Fibroblast of lung (primary cell): ENCODE results near the gene PCDHAC1. TPM values are rescaled to one million over a fixed set of nuclear protein-coding genes. Genes with fewer than 3 reads are reported as not detected.

Source experiments
- DNase-seq, 2 donors: peaks; one replicate each; pipeline versions ENCODE4 v3.0.0 to v3.0.0-alpha.2; 2010; ENCODE audit warnings: low read depth in 2 of 2
- H2AFZ ChIP-seq: 2 replicates; pipeline ENCODE4 v1.5.1; 2012; ENCODE audit warnings: low read length, control low read depth, inconsistent platforms
- H3K27ac ChIP-seq: 2 replicates; pipeline ENCODE4 v1.5.1; 2011; ENCODE audit warnings: low read length, control low read depth; ENCODE audit not compliant: insufficient read depth
- H3K27me3 ChIP-seq: 2 replicates; pipeline ENCODE4 v1.5.1; 2011; ENCODE audit warnings: mild to moderate bottlenecking, low read length; ENCODE audit not compliant: control insufficient read depth, insufficient read depth
- H3K36me3 ChIP-seq: 2 replicates; pipeline ENCODE4 v1.5.1; 2011; ENCODE audit warnings: low read length; ENCODE audit not compliant: control insufficient read depth, insufficient read depth
- H3K4me1 ChIP-seq: 2 replicates; pipeline ENCODE4 v1.5.1; 2011; ENCODE audit warnings: low read length; ENCODE audit not compliant: control insufficient read depth, insufficient read depth; ENCODE audit errors: extremely low read depth
- H3K4me2 ChIP-seq: 2 replicates; pipeline ENCODE4 v1.5.1; 2011; ENCODE audit warnings: low read length, control low read depth; ENCODE audit not compliant: insufficient read depth; ENCODE audit errors: extremely low read depth
- H3K4me3 ChIP-seq, 4 experiments: fragments of 200-600 bp in 1 of 4; sonication (generic) in 1 of 4; replicated peaks in 1 of 4; 2 replicates each; pipeline ENCODE4 v1.5.1; 2011 to 2016; ENCODE audit warnings: low read length in 4 of 4, low read depth in 3 of 4, mild to moderate bottlenecking in 3 of 4, control low read depth in 2 of 4, inconsistent platforms in 1 of 4, mixed read lengths in 1 of 4; ENCODE audit not compliant: insufficient read depth in 1 of 4; ENCODE audit errors: control extremely low read depth in 1 of 4
- H3K79me2 ChIP-seq: 2 replicates; pipeline ENCODE4 v1.5.1; 2012; ENCODE audit warnings: mild to moderate bottlenecking, low read length, inconsistent platforms; ENCODE audit not compliant: control insufficient read depth, insufficient read depth
- H3K9ac ChIP-seq: 2 replicates; pipeline ENCODE4 v1.5.1; 2011; ENCODE audit warnings: mild to moderate bottlenecking, low read length, control low read depth; ENCODE audit not compliant: insufficient read depth
- H3K9me3 ChIP-seq: 2 replicates; pipeline ENCODE4 v1.5.1; 2012; ENCODE audit warnings: low read depth, low read length; ENCODE audit not compliant: control insufficient read depth, insufficient read depth
- H4K20me1 ChIP-seq: 2 replicates; pipeline ENCODE4 v1.5.1; 2011; ENCODE audit warnings: low read length; ENCODE audit not compliant: control insufficient read depth, insufficient read depth; ENCODE audit errors: extremely low read depth
- CTCF ChIP-seq, 2 donors: IDR thresholded peaks in 1 of 2; conservative IDR thresholded peaks in 1 of 2; 1 replicate in 1 of 2; 2 replicates in 1 of 2; pipeline ENCODE4 v1.5.1; 2011 to 2012; ENCODE audit warnings: low read length in 2 of 2, control low read depth in 1 of 2, inconsistent platforms in 1 of 2, low read depth in 1 of 2, mild to moderate bottlenecking in 1 of 2
- EZH2 ChIP-seq: IDR thresholded peaks from 2 replicates; pipeline ENCODE4 v1.5.1; 2012; ENCODE audit warnings: low read length, control low read depth, mild to moderate bottlenecking; ENCODE audit errors: missing control alignments
- polyA plus RNA-seq, 2 donors: library from polyadenylated mRNA; depleted of rRNA in 1 of 2; stranded (reverse) in 1 of 2; unstranded in 1 of 2; fragments of >200 nt; gene quantifications; 2 replicates each; pipeline ENCODE4 v1.2.1, GENCODE V29; 2011 to 2012; ENCODE audit warnings: missing spikeins in 1 of 2
- total RNA-seq: library from RNA; depleted of rRNA; stranded (reverse); fragments of >200 nt; gene quantifications from 2 replicates; pipeline ENCODE4 v1.2.1, GENCODE V29; 2014

The PCDHAC1 gene
- total and polyA plus RNA-seq, 2 donors (not counting 1 experiment from before 2014, with no cell fraction given): 0.14 to 0.66 TPM

GRCh38 chr5:140953234-140953633 lies 27.1 kb downstream of the PCDHAC1 start:
- TF ChIP-seq CTCF (conservative IDR thresholded peaks at IDR 0.05 in 1 of 2, IDR thresholded peaks at IDR 0.05 in 1 of 2; ENCODE audit: low read depth in 1 of 2, low read length in 2 of 2): no peak
- TF ChIP-seq EZH2: no peak
- Histone ChIP-seq H3K79me2 (no peaks in the 10 kb centered on the region), H3K27ac (no peak overlapping the region), H4K20me1 (no peaks in the 10 kb centered on the region), H3K4me1 (no peaks in the 10 kb centered on the region), H3K4me2 (no peak overlapping the region), H3K9me3 (no peaks in the 10 kb centered on the region), H3K27me3 (no peaks in the 10 kb centered on the region), H3K4me3 (no peak overlapping the region), H2AFZ (no peak overlapping the region), H3K9ac (no peak overlapping the region), H3K36me3 (no peaks in the 10 kb centered on the region)
- DNase-seq: no peak

GRCh38 chr5:140962190-140962589 lies 36.1 kb downstream of the PCDHAC1 start:
- no peak overlapping the region for H3K27ac ChIP-seq
- H3K4me1 ChIP-seq: no peaks in the 10 kb centered on the region
- H3K36me3 ChIP-seq: no peaks in the 10 kb centered on the region
- TF ChIP-seq CTCF (conservative IDR thresholded peaks at IDR 0.05 in 1 of 2, IDR thresholded peaks at IDR 0.05 in 1 of 2; ENCODE audit: low read depth in 1 of 2, low read length in 2 of 2) (no peak), EZH2 (no peak)
- no peak overlapping the region for H3K9ac ChIP-seq
- H3K9me3 ChIP-seq: no peaks in the 10 kb centered on the region
- H3K4me2 ChIP-seq: no peak overlapping the region
- no peaks in the 10 kb centered on the region for H3K79me2 ChIP-seq
- no peak for DNase-seq
- H4K20me1 ChIP-seq: no peaks in the 10 kb centered on the region
- H3K27me3 ChIP-seq: no peaks in the 10 kb centered on the region
- no peak overlapping the region for H2AFZ ChIP-seq
- H3K4me3 ChIP-seq: no peak overlapping the region

- Histone ChIP-seq H3K9ac (no peak overlapping the region), H3K4me1 (no peaks in the 10 kb centered on the region), H3K4me2 (no peak overlapping the region), H3K36me3 (no peaks in the 10 kb centered on the region), H3K79me2 (no peaks in the 10 kb centered on the region), H3K4me3 (no peak overlapping the region), H3K27me3 (no peaks in the 10 kb centered on the region), H3K27ac (no peak overlapping the region), H2AFZ (no peak overlapping the region), H3K9me3 (no peaks in the 10 kb centered on the region), H4K20me1 (no peaks in the 10 kb centered on the region)
- no peak for DNase-seq
- TF ChIP-seq EZH2 (no peak), CTCF (conservative IDR thresholded peaks at IDR 0.05 in 1 of 2, IDR thresholded peaks at IDR 0.05 in 1 of 2; ENCODE audit: low read depth in 1 of 2, low read length in 2 of 2) (no peak)
These were observed 38.3 kb downstream of the PCDHAC1 start for GRCh38 chr5:140964356-140964755.
